Right lobe of liver (tissue), 4 donors: Measurements from ENCODE around the gene SLC51A.

Source experiments
- CTCF ChIP-seq, 4 donors: fragments of 200-600 bp in 3 of 4; fragments of 450-650 bp in 1 of 4; IDR thresholded peaks; one replicate each; pipeline versions ENCODE4 v1.5.1 to v1.8.0; 2016 to 2022; ENCODE audit warnings: antibody characterized with exemption in 4 of 4, mild to moderate bottlenecking in 2 of 4
- POLR2A ChIP-seq: fragments of 450-650 bp; IDR thresholded peaks from one replicate; pipeline ENCODE4 v1.6.1; 2017; ENCODE audit warnings: antibody characterized with exemption, mild to moderate bottlenecking
- donor health status: DM: no; HTN: no; CAD: no.
- donor health status: DM: no; HTN: no; CAD: no.
- donor health status: DM: no; HTN: yes; CAD: no.

- TF ChIP-seq POLR2A, result no peak
- TF ChIP-seq CTCF (IDR thresholded peaks at IDR 0.05), result no peak
These were observed at the start of gene SLC51A for GRCh38 chr3:196216089-196216564.
